Fibroblast of lung (primary cell): ENCODE results near the gene EEFSEC. TPM values are rescaled to one million over a fixed set of nuclear protein-coding genes. Genes with fewer than 3 reads are reported as not detected.

Source experiments
- DNase-seq, 2 donors: peaks; one replicate each; pipeline versions ENCODE4 v3.0.0 to v3.0.0-alpha.2; 2010; ENCODE audit warnings: low read depth in 2 of 2
- H2AFZ ChIP-seq: 2 replicates; pipeline ENCODE4 v1.5.1; 2012; ENCODE audit warnings: low read length, control low read depth, inconsistent platforms
- H3K27ac ChIP-seq: 2 replicates; pipeline ENCODE4 v1.5.1; 2011; ENCODE audit warnings: low read length, control low read depth; ENCODE audit not compliant: insufficient read depth
- H3K27me3 ChIP-seq: 2 replicates; pipeline ENCODE4 v1.5.1; 2011; ENCODE audit warnings: mild to moderate bottlenecking, low read length; ENCODE audit not compliant: control insufficient read depth, insufficient read depth
- H3K36me3 ChIP-seq: 2 replicates; pipeline ENCODE4 v1.5.1; 2011; ENCODE audit warnings: low read length; ENCODE audit not compliant: control insufficient read depth, insufficient read depth
- H3K4me1 ChIP-seq: 2 replicates; pipeline ENCODE4 v1.5.1; 2011; ENCODE audit warnings: low read length; ENCODE audit not compliant: control insufficient read depth, insufficient read depth; ENCODE audit errors: extremely low read depth
- H3K4me2 ChIP-seq: 2 replicates; pipeline ENCODE4 v1.5.1; 2011; ENCODE audit warnings: low read length, control low read depth; ENCODE audit not compliant: insufficient read depth; ENCODE audit errors: extremely low read depth
- H3K4me3 ChIP-seq, 4 experiments: fragments of 200-600 bp in 1 of 4; sonication (generic) in 1 of 4; replicated peaks in 1 of 4; 2 replicates each; pipeline ENCODE4 v1.5.1; 2011 to 2016; ENCODE audit warnings: low read length in 4 of 4, low read depth in 3 of 4, mild to moderate bottlenecking in 3 of 4, control low read depth in 2 of 4, inconsistent platforms in 1 of 4, mixed read lengths in 1 of 4; ENCODE audit not compliant: insufficient read depth in 1 of 4; ENCODE audit errors: control extremely low read depth in 1 of 4
- H3K79me2 ChIP-seq: 2 replicates; pipeline ENCODE4 v1.5.1; 2012; ENCODE audit warnings: mild to moderate bottlenecking, low read length, inconsistent platforms; ENCODE audit not compliant: control insufficient read depth, insufficient read depth
- H3K9ac ChIP-seq: 2 replicates; pipeline ENCODE4 v1.5.1; 2011; ENCODE audit warnings: mild to moderate bottlenecking, low read length, control low read depth; ENCODE audit not compliant: insufficient read depth
- H3K9me3 ChIP-seq: 2 replicates; pipeline ENCODE4 v1.5.1; 2012; ENCODE audit warnings: low read depth, low read length; ENCODE audit not compliant: control insufficient read depth, insufficient read depth
- H4K20me1 ChIP-seq: 2 replicates; pipeline ENCODE4 v1.5.1; 2011; ENCODE audit warnings: low read length; ENCODE audit not compliant: control insufficient read depth, insufficient read depth; ENCODE audit errors: extremely low read depth
- EZH2 ChIP-seq: IDR thresholded peaks from 2 replicates; pipeline ENCODE4 v1.5.1; 2012; ENCODE audit warnings: low read length, control low read depth, mild to moderate bottlenecking; ENCODE audit errors: missing control alignments
- polyA plus RNA-seq, 2 donors: library from polyadenylated mRNA; depleted of rRNA in 1 of 2; stranded (reverse) in 1 of 2; unstranded in 1 of 2; fragments of >200 nt; gene quantifications; 2 replicates each; pipeline ENCODE4 v1.2.1, GENCODE V29; 2011 to 2012; ENCODE audit warnings: missing spikeins in 1 of 2
- total RNA-seq: library from RNA; depleted of rRNA; stranded (reverse); fragments of >200 nt; gene quantifications from 2 replicates; pipeline ENCODE4 v1.2.1, GENCODE V29; 2014
- TF ChIP-seq, protein P1 (sequence below), 2 donors: IDR thresholded peaks in 1 of 2; conservative IDR thresholded peaks in 1 of 2; 1 replicate in 1 of 2; 2 replicates in 1 of 2; pipeline ENCODE4 v1.5.1; 2011 to 2012; ENCODE audit warnings: low read length in 2 of 2, control low read depth in 1 of 2, inconsistent platforms in 1 of 2, low read depth in 1 of 2, mild to moderate bottlenecking in 1 of 2

The EEFSEC gene
- total and polyA plus RNA-seq, 2 donors (not counting 1 experiment from before 2014, with no cell fraction given), result 2.6 to 5.0 TPM

DNA sequence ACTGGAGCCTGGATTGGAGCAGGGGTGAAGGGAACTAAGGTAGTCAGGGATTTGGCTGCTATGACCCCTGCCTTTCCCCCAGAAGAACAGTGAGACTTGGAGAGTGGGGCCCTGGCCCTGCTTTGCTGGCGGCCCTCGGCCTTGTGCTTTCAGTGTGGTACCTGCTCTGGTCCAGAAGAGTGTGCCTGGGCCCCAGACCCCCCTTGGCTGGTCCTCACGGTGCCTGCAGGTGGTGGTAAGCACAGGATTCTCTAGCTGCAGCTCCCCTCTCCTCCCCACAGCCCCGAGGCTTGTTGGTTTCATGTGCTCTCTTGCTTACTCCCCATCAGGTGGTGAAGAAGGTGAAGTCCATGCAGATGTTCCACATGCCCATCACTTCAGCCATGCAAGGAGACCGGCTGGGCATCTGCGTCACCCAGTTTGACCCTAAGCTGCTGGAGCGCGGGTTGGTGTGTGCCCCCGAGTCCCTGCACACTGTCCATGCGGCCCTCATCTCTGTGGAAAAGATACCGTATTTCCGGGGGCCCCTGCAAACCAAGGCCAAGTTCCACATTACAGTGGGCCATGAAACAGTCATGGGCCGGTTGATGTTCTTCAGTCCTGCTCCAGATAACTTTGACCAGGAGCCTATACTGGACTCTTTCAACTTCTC, 187.7 kb downstream of the EEFSEC start:
- Histone ChIP-seq H3K36me3 (peaks cover 3% of the 10 kb centered on the region), H2AFZ (no peak overlapping the region), H3K9me3 (no peaks in the 10 kb centered on the region), H3K4me2 (no peak overlapping the region), H3K27me3 (no peaks in the 10 kb centered on the region), H3K9ac (no peak overlapping the region), H3K27ac (no peak overlapping the region), H3K4me1 (no peaks in the 10 kb centered on the region), H3K4me3 (no peak overlapping the region), H4K20me1 (no peaks in the 10 kb centered on the region), H3K79me2 (no peaks in the 10 kb centered on the region)
- no peak for TF ChIP-seq EZH2
- TF ChIP-seq, protein P1, sequence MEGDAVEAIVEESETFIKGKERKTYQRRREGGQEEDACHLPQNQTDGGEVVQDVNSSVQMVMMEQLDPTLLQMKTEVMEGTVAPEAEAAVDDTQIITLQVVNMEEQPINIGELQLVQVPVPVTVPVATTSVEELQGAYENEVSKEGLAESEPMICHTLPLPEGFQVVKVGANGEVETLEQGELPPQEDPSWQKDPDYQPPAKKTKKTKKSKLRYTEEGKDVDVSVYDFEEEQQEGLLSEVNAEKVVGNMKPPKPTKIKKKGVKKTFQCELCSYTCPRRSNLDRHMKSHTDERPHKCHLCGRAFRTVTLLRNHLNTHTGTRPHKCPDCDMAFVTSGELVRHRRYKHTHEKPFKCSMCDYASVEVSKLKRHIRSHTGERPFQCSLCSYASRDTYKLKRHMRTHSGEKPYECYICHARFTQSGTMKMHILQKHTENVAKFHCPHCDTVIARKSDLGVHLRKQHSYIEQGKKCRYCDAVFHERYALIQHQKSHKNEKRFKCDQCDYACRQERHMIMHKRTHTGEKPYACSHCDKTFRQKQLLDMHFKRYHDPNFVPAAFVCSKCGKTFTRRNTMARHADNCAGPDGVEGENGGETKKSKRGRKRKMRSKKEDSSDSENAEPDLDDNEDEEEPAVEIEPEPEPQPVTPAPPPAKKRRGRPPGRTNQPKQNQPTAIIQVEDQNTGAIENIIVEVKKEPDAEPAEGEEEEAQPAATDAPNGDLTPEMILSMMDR (conservative IDR thresholded peaks at IDR 0.05 in 1 of 2, IDR thresholded peaks at IDR 0.05 in 1 of 2; ENCODE audit: low read depth in 1 of 2, low read length in 2 of 2), result no peak
- no peak for DNase-seq

DNA sequence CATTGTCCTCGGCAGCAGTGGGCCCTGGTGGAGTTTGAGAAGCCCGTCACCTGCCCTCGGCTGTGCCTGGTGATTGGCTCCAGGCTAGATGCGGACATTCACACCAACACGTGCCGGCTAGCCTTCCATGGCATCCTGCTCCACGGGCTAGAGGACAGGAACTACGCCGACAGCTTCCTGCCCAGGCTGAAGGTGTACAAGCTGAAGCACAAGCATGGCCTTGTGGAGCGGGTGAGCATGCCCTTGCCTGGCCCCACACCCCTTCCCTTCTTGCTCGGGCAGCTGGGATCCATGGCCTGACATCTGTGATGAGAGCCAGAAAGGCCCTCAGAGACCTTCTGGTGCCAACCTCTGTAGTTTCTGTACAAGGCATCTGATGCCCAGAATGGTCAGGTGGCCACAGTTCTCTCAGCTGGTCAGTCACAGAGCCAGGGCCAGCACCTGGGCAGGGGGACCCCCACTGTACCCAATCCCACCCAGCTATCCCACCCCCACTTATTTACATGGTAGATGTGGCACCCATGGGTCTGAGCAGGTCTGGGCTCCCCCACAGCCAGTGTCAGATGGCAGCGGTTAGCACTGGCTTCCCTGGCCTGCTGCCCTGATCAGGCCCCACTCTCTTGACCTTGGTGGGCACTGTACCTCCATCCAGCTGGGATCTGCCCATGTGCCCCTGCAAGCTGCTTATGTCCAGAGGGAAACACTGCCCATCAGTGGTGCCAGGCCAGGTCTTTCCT, 188.5 kb downstream of the EEFSEC start:
- no peak for TF ChIP-seq EZH2
- TF ChIP-seq, protein P1 (conservative IDR thresholded peaks at IDR 0.05 in 1 of 2, IDR thresholded peaks at IDR 0.05 in 1 of 2; ENCODE audit: low read depth in 1 of 2, low read length in 2 of 2), result no peak
- no peak overlapping the region for H3K27ac ChIP-seq
- peaks cover 3% of the 10 kb centered on the region for H3K36me3 ChIP-seq
- H3K79me2 ChIP-seq, result no peaks in the 10 kb centered on the region
- no peak overlapping the region for H3K9ac ChIP-seq
- no peak for DNase-seq
- H2AFZ ChIP-seq, result no peak overlapping the region
- no peaks in the 10 kb centered on the region for H4K20me1 ChIP-seq
- no peaks in the 10 kb centered on the region for H3K4me1 ChIP-seq
- no peaks in the 10 kb centered on the region for H3K9me3 ChIP-seq
- no peaks in the 10 kb centered on the region for H3K27me3 ChIP-seq
- no peak overlapping the region for H3K4me3 ChIP-seq
- H3K4me2 ChIP-seq, result no peak overlapping the region

DNA sequence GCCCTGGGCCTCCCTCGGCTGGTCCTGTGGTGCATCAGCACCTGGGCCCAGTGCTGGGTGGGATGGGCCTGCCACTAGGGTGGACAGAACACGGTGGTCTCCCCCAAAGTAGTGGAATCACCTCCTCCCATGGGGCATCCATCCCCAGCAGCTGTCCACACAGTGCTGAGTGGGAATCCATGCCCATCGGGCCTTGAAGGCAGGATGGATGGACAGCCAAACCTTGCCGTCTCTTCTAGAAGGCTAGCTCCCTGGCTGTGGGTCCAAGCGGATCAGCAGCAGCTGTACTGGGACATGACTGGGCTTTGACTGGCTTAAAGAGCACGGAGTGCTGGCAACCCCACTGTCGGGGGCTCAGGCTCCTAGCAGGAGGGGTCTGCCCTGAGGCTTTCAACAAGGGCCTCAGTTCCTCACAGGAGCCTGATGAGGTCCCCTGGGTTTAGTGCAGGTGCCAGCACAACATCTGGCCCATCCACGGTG, 189.5 kb downstream of the EEFSEC start:
- H3K4me1 ChIP-seq, result no peaks in the 10 kb centered on the region
- H2AFZ ChIP-seq, result no peak overlapping the region
- no peak for DNase-seq
- H3K9me3 ChIP-seq, result no peaks in the 10 kb centered on the region
- H3K36me3 ChIP-seq, result peaks cover 3% of the 10 kb centered on the region
- H3K27ac ChIP-seq, result no peak overlapping the region
- no peak overlapping the region for H3K4me2 ChIP-seq
- H3K9ac ChIP-seq, result no peak overlapping the region
- H3K79me2 ChIP-seq, result no peaks in the 10 kb centered on the region
- H3K4me3 ChIP-seq, result no peak overlapping the region
- TF ChIP-seq EZH2, result no peak
- TF ChIP-seq, protein P1 (conservative IDR thresholded peaks at IDR 0.05 in 1 of 2, IDR thresholded peaks at IDR 0.05 in 1 of 2; ENCODE audit: low read depth in 1 of 2, low read length in 2 of 2), result no peak
- no peaks in the 10 kb centered on the region for H4K20me1 ChIP-seq
- no peaks in the 10 kb centered on the region for H3K27me3 ChIP-seq
